WTC11 (cell line): ENCODE results near the gene CD28.
"Not testable (repeated sequence)": the region's sequence is repeated elsewhere in the genome, so short reads cannot be mapped to it uniquely, and the experiment has no call there.

ENCODE experiments used
- CBFB ChIP-seq: sonication (generic); formaldehyde crosslinking; IDR thresholded peaks from 2 replicates; pipeline ENCODE4 v1.8.1; 2022; ENCODE audit warnings: mild to moderate bottlenecking, low read depth, missing genetic modification reagents
- CREB1 ChIP-seq: sonication (generic); formaldehyde crosslinking; IDR thresholded peaks from 2 replicates; pipeline ENCODE4 v1.8.0; 2023; ENCODE audit warnings: mild to moderate bottlenecking, missing genetic modification reagents
- CTCF ChIP-seq: fragments of 200-600 bp; IDR thresholded peaks from 2 replicates; pipeline ENCODE4 v1.8.0; 2022; ENCODE audit warnings: antibody characterized with exemption
- ELF4 ChIP-seq: sonication (generic); formaldehyde crosslinking; IDR thresholded peaks from 2 replicates; pipeline ENCODE4 v1.8.1; 2022; ENCODE audit warnings: low read depth, mild to moderate bottlenecking, moderate library complexity, missing genetic modification reagents
- IRF2 ChIP-seq: sonication (generic); formaldehyde crosslinking; IDR thresholded peaks from 2 replicates; pipeline ENCODE4 v1.8.0; 2022; ENCODE audit warnings: low read depth, missing genetic modification reagents, borderline replicate concordance
- NR3C1 ChIP-seq: sonication (generic); formaldehyde crosslinking; conservative IDR thresholded peaks from 2 replicates; pipeline ENCODE4 v1.8.1; 2023; ENCODE audit warnings: low read depth, mild to moderate bottlenecking, missing genetic modification reagents
- ZBTB21 ChIP-seq: sonication (generic); formaldehyde crosslinking; IDR thresholded peaks from 2 replicates; pipeline ENCODE4 v1.8.1; 2023; ENCODE audit warnings: mild to moderate bottlenecking, missing genetic modification reagents, borderline replicate concordance
- ZSCAN18 ChIP-seq: fragments of 250-450 bp; sonication (Bioruptor Pico); IDR thresholded peaks from 2 replicates; pipeline ENCODE4 v2.1.2; 2022; ENCODE audit warnings: mild to moderate bottlenecking, moderate library complexity

- TF ChIP-seq CTCF; IRF2 (CRISPR knock-in tag); NR3C1; CREB1 (CRISPR knock-in tag); ELF4 (CRISPR knock-in tag); ZSCAN18; CBFB (CRISPR knock-in tag); ZBTB21 (CRISPR knock-in tag): not testable (repeated sequence)
These were observed 78.4 kb downstream of the CD28 start for GRCh38 chr2:203784710-203785270.
